HTR-8/SVneo (cell line): ENCODE results near the gene TCP11.

ENCODE experiments used
- DNase-seq: peaks from one replicate; pipeline ENCODE4 v3.0.0; 2011; ENCODE audit warnings: low spot score, mixed read lengths; ENCODE audit not compliant: insufficient read length
- FAIRE-seq: peaks from 2 replicates; lab custom pipeline; 2011; peaks lifted over from hg19 to GRCh38; lab: Jason Lieb, UNC

TCP11 gene

GRCh38 chr6:35083507-35083906 is 57.6 kb downstream of the TCP11 start:
- DNase-seq (no peak), FAIRE-seq (no peak)

DNA sequence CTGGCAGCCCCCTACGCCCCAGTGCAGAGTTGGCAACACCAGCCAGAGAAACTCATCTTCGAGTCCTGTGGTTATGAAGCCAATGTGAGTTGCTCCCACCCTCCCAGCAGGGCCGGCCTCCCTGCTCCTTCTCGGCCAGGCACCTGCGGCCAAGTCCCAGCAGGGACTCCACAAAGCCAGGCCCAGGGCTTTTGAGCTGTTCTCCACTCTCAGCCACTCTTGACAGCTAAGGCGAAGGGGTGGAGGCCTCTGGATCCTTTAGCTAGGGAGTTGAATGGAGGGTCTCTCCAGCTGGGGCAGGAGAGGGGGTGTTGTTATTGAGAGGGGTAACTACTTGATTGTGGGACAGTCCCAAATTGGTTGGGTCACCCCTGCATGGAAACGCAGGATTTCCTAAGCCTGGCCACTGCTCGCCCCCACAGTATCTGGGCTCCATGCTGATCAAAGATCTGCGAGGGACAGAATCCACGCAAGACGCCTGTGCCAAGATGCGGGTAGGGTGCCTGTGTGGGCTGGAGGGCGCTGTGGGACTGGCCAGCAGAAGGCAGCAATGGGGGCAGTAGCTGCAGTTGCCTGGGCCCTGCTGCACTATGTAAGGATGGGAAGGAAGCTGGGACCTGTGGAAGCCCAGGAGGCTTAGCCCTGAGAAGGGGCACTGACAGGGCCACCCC is 58.3 kb downstream of the TCP11 start:
- DNase-seq (no peak), FAIRE-seq (no peak)

- no peak for DNase-seq
Observed at GRCh38 chr6:35082046-35082732, 59.0 kb downstream of the TCP11 start.

GRCh38 chr6:35081426-35081851 is 59.7 kb downstream of the TCP11 start:
- DNase-seq: no peak
- no peak for FAIRE-seq

More at GRCh38 chr6:35082046-35082732, 59.0 kb downstream of the TCP11 start:
- no peak for FAIRE-seq

- FAIRE-seq: no peak
- no peak for DNase-seq
Observed at GRCh38 chr6:35080821-35081425, 60.2 kb downstream of the TCP11 start.

- DNase-seq: no peak
- FAIRE-seq: no peak
Observed at GRCh38 chr6:35080016-35080680, 61.0 kb downstream of the TCP11 start.

GRCh38 chr6:35079311-35080000 is 61.7 kb downstream of the TCP11 start:
- DNase-seq (no peak), FAIRE-seq (no peak)

DNA sequence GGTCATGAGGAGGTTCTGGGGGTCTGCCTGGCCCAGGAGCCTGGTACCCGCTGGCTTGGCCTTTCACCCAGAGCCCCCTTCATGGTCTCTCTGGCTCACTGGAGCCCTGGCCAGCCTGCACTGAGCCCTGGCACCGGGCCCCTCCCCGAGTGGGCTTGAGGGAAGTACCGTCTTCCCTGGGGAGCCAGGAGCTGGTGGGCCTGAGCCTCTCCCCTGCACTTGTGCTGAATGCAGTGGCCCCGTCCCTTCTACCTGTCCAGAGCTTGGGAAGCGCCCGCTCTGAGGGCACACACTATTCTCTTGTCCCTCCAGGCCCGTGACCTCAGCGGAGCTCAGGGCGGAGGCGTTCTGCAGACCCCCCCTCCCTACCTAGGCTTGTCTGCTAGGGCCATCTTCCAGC is 62.2 kb downstream of the TCP11 start:
- DNase-seq (no peak), FAIRE-seq (no peak)

- DNase-seq (no peak), FAIRE-seq (no peak)
Observed at GRCh38 chr6:35078226-35078850, 62.8 kb downstream of the TCP11 start.

DNA sequence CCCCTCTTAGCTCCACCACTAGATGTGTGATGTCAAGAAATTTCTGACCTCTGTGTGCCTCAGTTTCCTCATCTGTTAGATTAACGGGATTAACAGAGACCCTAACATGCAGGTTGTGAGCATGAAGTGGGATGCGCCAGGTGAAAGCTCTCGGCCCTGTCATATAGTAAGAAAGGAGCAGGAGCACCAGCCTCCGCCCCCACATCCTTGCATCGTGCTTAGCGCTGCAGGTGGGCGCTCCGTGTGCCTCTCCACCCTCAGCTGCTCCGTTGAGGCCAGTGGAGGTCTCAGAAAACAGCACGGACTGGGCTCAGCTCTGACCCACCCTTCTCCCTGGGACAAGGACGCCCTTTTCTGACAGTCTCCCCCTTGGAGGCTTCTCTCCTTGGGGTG is 63.4 kb downstream of the TCP11 start:
- DNase-seq (no peak), FAIRE-seq (no peak)

DNA sequence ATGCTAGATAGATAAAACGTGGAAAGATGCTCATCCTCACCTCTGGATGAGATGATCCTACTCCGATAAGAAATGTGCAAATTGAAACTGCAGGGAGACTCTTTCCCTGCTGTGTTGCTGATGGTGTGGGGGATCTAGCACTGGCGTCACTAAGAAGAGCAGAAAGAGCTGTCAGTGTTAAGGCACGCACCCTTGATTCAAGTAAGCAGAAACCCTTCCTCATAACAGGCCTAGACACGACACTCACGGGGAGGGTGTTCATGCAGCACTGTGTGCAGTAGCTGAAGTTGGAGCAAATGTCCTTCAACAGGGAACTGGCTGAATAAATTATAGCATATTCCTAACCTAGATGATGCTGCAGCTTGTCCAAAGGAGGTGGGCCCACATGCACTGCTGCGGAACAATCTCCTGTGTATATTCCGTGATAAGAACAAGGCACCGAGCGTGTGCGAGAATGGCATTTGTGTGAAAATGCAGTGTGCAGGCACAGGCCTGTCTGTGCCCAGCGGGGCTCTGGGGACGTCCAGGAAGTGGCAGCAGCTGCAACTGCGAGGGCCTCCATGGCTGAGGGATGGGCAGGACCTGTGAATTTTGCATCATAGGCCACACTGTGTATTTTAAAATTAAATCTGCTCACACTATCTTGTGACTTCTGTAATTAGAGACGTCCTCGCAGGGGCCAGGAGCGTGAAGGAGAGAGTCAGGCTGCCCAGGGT is 64.0 kb downstream of the TCP11 start:
- FAIRE-seq: peak; percentile 26
- DNase-seq: no peak

DNA sequence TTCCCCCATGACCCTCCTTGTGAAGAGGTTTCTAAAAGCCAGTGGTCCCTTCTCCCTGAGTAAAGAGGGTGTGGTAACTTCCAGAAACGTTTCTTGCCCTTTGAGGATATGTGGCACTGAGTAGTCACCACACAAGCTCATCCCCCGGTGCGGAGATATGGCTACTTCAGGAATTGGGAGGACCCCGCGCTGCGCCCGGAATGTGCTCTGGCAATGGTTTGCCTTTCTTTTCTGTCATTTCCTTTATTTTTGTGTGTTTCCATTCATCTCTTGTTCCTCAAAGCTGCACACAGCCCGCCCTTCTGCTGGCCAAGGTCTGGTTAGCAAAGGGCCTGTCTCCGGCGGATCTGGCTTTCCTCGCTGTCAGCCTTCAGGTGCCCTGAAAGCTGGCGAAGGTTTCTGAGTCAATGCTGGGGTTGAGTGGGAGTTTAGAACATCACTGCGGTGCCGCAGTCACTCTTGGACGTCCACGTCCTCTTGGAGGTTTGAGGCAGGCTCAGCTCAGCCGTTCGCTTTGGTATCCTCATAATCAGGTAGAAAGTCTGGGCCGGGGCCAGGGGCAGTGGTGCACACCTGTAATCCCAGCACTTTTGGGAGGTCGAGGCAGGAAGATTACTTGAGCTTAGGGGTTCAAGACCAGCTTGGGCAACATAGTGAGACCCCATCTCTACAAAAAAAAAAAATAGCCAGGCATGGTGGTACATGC is 67.2 kb downstream of the TCP11 start:
- no peak for FAIRE-seq
- no peak for DNase-seq

GRCh38 chr6:35073211-35073610 is 67.9 kb downstream of the TCP11 start:
- no peak for DNase-seq
- no peak for FAIRE-seq

- FAIRE-seq (no peak), DNase-seq (no peak)
Observed at GRCh38 chr6:35072698-35073055, 68.5 kb downstream of the TCP11 start.

GRCh38 chr6:35072051-35072697 is 69.0 kb downstream of the TCP11 start:
- FAIRE-seq: no peak
- no peak for DNase-seq

DNA sequence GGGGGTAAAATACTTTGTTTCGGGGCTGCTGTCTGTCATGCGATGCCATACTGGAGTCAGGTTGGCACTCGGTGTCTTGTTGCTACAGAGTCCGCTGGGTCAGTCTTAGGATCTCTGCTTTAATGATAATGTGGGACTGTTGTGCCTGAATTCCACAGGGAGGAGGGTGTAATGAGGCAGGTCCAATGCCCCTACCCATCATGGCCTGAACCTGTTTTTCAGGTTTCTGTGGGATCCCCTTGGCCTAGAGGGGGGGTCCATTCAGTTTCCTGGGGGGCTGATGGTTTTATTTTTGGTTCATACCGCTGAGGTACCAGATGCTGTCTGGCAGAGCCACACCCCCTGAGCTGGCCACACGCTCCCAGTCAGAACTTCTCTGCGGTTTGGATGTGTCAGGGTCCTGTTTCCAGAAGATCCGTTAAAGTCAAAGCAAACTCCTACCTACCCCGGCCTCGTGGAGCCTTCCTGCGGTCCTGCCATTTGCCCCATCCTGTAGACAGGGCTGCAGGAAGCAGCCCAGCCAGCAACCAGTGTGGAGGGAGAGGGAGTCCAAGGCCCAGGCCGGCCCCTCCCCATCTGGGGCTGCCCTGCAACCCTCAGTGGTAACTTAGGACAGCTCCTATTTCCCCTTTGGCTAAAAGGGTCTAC is 69.7 kb downstream of the TCP11 start:
- FAIRE-seq (no peak), DNase-seq (no peak)

- FAIRE-seq: no peak
- no peak for DNase-seq
Observed at GRCh38 chr6:35070111-35070510, 71.0 kb downstream of the TCP11 start.

- DNase-seq (no peak), FAIRE-seq (no peak)
Observed at GRCh38 chr6:35069262-35069661, 71.9 kb downstream of the TCP11 start.
